NCI-H2029 treated with DMSO at 0.1 percent for 48 hours (cell line): ENCODE measurements around the gene GRK4.
"Not testable (repeated sequence)": the region's sequence is repeated elsewhere in the genome, so short reads cannot be mapped to it uniquely, and the experiment has no call there.

Experiments
- DNase-seq: peaks from one replicate; lab custom pipeline; 2025; lab: John Stamatoyannopoulos, UW

Gene GRK4

GRCh38 chr4:2963175-2963965 lies at the start of gene GRK4, which contains the start of gene NOP14:
TSS of gene GRK4 (plus strand) at chr4:2963571. CDS start at chr4:2964071, 500 bp downstream.
TSS of gene NOP14 (minus strand) at chr4:2963406. CDS start at chr4:2963319, 87 bp downstream.
- peak; percentile 80 for DNase-seq

DNA sequence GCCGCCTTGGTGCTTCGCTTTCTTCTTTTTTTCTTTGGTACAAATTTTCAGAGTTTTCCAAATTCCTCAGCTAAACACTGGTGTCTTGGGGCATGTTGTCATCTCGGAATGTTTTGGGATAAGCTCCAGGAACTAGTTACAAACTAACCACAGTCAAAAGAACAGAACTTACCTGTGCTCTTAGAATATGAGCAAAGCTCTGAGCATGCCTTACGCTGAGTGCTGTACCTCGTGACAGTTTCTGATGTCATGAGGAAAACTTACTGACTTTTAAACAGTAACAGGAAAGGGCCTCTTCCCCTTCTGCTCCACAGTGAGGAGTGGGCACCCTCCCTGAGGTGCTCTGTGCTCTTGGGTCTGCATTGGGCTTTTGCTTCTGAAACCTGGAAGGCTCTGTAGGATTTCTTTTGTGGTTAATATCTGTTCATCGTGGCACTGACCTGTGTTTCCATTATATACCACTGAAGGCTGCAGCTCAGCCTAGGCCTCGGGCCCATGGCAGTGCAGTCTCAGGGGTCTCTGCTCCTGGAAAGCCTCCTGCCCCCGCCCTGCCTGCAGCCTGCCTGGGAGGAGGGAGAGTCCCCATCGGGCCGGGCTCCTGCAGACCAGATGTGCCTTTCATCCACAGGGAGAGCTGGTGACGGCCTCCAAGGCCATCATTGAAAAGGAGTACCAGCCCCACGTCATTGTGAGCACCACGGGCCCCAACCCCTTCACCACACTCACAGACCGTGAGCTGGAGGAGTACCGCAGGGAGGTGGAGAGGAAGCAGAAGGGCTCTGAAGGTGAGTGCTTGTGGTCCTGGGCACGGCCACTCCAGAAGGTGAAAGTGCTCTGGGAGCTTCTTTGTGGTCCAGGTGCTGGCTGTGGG lies 48.9 kb upstream of the GRK4 start:
- no peak for DNase-seq

GRCh38 chr4:2915789-2916188 lies 47.6 kb upstream of the GRK4 start:
- no peak for DNase-seq

DNA sequence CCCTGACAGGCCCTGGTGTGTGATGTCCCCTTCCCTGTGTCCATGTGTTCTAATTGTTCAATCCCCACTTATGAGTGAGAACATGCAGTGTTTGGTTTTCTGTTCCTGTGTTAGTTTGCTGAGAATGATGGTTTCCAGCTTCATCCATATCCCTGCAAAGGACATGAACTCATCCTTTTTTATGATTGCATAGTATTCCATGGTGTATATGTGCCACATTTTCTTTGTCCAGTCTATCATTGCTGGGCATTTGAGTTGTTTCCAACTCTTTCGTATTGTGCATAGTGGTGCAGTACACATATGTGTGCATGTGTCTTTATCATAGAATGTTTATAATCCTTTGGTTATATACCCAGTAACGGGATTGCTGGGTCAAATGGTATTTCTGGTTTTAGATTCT lies 46.7 kb upstream of the GRK4 start:
- not testable (repeated sequence) for DNase-seq

DNA sequence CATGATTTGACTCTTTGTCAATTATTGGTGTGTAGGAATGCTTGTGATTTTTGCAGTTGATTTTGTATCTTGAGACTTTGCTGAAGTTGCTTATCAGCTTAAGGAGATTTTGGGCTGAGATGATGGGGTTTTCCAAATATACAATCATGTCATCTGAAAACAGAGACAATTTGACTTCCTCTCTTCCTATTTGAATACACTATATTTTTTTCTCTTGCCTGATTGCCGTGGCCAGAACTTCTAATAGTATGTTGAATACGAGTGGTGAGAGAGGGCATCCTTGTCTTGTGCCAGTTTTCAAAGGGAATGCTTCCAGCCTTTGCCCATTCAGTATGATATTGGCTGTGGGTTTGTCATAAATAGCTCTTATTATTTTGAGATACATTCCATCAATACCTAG lies 45.1 kb upstream of the GRK4 start:
- DNase-seq: not testable (repeated sequence)

- DNase-seq: not testable (repeated sequence)
Measured at GRCh38 chr4:2918714-2919113, 44.7 kb upstream of the GRK4 start.

DNA sequence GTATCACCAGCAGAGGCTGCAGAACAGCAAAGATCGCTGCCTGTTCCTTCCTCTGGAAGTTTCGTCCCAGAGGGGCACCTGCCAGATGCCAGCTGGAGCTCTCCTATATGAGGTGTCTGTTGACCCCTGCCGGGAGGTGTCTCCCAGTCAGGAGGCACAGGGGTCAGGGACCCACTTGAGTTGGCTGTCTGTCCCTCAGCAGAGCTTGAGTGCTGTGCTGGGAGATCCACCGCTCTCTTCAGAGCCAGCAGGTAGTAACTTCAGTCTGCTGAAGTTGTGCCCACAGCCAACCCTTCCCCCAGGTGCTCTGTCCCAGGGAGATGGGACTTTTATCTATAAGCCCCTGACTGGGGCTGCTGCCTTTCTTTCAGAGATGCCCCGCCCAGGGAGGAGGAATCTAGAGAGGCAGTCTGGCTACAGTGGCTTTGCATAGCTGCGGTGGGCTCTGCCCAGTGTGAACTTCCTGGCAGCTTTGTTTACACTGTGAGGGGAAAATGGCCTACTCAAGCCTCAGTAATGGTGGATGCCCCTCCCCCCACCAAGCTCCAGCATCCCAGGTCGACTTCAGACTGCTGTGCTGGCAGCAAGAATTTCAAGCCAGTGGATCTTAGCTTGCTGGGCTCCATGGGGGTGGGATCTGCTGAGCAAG lies 40.8 kb upstream of the GRK4 start:
- DNase-seq: not testable (repeated sequence)

GRCh38 chr4:2923141-2923551 lies 40.2 kb upstream of the GRK4 start:
- no peak for DNase-seq

GRCh38 chr4:2923668-2924173 lies 39.6 kb upstream of the GRK4 start:
- DNase-seq: no peak

DNA sequence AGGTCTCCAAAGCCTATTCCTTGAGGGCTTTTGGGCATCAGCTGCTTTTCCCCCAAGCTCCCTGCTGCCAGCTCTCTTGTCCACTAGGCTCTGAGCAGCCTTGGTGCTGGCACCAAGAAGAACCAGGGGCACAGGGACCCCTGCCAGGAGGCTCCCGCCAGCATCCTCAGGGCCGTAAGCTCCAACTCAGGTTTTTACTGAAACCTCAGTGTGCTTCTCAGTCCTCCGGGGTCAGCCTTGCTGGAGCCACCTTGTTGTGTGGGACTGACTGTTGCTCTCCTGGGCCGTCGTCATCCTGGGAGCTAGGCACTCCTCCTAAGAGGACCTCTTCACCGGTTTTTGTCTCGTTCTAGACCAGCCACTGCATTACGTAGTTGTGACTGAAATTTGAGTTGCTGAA lies 39.1 kb upstream of the GRK4 start:
- DNase-seq: no peak

- DNase-seq: peak; percentile 79
Measured at GRCh38 chr4:2924765-2925301, 38.5 kb upstream of the GRK4 start.

DNA sequence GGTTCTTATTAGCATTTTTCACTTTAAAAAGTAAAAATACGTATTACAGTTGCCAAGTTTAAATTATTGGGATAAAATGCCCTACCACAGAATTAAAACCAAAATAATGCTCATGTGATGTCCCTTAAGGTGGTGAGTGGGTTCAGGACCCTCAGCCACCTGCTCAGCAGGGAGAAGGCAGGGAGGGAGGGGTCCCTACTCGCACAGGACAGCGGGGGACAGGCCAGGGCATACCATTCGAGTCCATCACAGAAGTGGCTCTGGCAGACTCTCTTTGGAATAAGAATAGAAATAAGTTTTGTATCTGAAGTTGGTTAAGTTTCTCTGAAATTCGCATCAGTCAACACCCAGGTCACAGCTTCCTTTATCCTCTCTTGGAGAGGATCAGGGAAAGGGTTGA lies 37.9 kb upstream of the GRK4 start:
- DNase-seq: no peak

- no peak for DNase-seq
Measured at GRCh38 chr4:2925931-2926860, 37.2 kb upstream of the GRK4 start.

GRCh38 chr4:2927016-2927695 lies 36.2 kb upstream of the GRK4 start:
- no peak for DNase-seq

DNA sequence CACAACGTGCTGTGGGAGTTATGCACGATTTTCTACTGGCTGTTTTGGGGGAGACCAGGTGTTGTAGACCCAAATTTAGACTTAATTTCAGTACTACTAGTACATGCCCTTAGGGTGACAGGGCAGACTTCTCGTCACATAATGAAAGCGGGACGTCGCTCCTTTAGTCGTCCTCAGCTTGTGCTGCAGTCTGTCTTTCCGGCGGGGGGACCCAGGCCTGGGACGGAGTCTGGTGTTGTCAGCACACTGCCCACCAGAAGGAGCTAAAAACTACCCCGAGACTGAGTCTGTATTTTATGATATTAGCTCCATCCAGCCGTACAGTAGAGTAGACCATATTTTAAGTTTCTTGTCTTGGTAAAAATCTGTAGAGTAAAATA lies 35.7 kb upstream of the GRK4 start:
- DNase-seq: no peak

DNA sequence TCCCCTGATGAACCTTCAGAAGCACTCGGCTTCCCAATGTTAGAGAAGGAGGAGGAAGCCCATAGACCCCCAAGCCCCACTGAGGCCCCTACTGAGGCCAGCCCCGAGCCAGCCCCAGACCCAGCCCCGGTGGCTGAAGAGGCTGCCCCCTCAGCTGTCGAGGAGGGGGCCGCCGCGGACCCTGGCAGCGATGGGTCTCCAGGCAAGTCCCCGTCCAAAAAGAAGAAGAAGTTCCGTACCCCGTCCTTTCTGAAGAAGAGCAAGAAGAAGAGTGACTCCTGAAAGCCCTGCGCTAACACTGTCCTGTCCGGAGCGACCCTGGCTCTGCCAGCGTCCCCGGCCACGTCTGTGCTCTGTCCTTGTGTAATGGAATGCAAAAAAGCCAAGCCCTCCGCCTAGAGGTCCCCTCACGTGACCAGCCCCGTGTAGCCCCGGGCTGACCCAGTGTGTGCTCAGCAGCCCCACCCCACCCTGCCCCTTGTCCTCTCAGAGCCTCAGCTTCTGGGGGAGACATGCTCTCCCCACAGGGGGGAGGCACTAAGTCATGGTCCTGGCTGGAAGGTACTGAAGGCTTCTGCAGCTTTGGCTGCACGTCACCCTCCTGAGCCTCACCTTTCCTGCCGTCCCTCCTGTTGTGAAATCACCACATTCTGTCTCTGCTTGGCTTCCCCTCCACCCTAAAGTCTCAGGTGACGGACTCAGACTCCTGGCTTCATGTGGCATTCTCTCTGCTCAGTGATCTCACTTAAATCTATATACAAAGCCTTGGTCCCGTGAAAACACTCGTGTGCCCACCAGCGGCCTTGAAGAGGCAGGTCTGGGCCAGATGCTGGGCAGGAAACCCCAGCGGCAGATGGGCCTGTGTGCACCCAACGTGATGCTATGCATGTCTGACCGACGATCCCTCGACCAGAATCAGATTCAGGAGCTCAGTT lies 34.9 kb upstream of the GRK4 start:
- no peak for DNase-seq

DNA sequence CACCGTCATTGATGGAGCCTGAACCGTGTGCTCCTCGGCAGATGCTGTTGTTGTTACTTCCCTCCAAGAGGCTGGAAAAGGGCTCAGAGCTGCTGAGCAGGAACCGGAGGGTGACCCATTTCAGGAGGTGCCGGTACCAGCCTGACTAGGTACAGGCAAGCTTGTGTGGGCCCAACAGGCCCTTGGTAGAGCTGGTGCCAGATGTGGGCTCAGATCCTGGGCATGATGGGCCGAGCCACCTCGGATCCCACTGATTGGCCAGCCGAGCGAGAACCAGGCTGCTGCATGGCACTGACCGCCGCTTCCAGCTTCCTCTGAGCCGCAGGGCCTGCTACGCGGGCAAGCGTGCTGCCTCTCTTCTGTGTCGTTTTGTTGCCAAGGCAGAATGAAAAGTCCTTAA lies 33.9 kb upstream of the GRK4 start:
- no peak for DNase-seq

GRCh38 chr4:2930135-2930757 lies 33.1 kb upstream of the GRK4 start:
- DNase-seq: peak; percentile 72
